Measurements from ENCODE around the gene LPP.

GRCh38 chr3:188746291-188746783 is 592.4 kb downstream of the LPP start:
- TF ChIP-seq POLR2A (IDR thresholded peaks at IDR 0.05) (no peak), CTCF (IDR thresholded peaks at IDR 0.05) (no peak), POLR2AphosphoS5 (IDR thresholded peaks at IDR 0.05) (no peak), EP300 (IDR thresholded peaks at IDR 0.05) (no peak)
